Stimulated activated naive CD8-positive, alpha-beta T cell treated with anti-CD3 and anti-CD28 coated beads, Interleukin-15, Interleukin-2, amounts not matched to agents 100 ng/mL and 50 ng/mL, for 24 hours (primary cell): ENCODE measurements around the gene CNDP2.

Source experiments
- H3K27ac Mint-ChIP-seq: one replicate; pipeline ENCODE4 v1.8.0; 2021; ENCODE audit warnings: mild to moderate bottlenecking, mixed read lengths
- H3K27me3 Mint-ChIP-seq: one replicate; pipeline ENCODE4 v1.8.0; 2021; ENCODE audit warnings: mixed read lengths
- H3K36me3 Mint-ChIP-seq: one replicate; pipeline ENCODE4 v1.8.0; 2021; ENCODE audit warnings: low read depth, mixed read lengths
- H3K4me1 Mint-ChIP-seq: one replicate; pipeline ENCODE4 v1.8.0; 2021; ENCODE audit warnings: low read depth, mixed read lengths
- H3K4me3 Mint-ChIP-seq: one replicate; pipeline ENCODE4 v1.8.0; 2021; ENCODE audit warnings: mild to moderate bottlenecking, mixed read lengths
- H3K9me3 Mint-ChIP-seq: one replicate; pipeline ENCODE4 v1.8.0; 2021; ENCODE audit warnings: mixed read lengths

The CNDP2 gene

GRCh38 chr18:74495581-74496507 is at the start of gene CNDP2:
TSS of gene CNDP2 (plus strand) at chr18:74496363. CDS start at chr18:74499974, 3,611 bp downstream.
- H3K27ac Mint-ChIP-seq = peak within 1 kb of the TSS; percentile 99
- H3K27me3 Mint-ChIP-seq = no peaks in the 10 kb centered on the region
- no peaks in the 10 kb centered on the region for H3K9me3 Mint-ChIP-seq
- peak within 1 kb of the TSS; percentile 99 for H3K4me3 Mint-ChIP-seq
- H3K4me1 Mint-ChIP-seq = peaks cover 53% of the 10 kb centered on the region
- peaks cover 17% of the 10 kb centered on the region for H3K36me3 Mint-ChIP-seq

GRCh38 chr18:74446631-74447403 is 49.3 kb upstream of the CNDP2 start:
- Mint-ChIP-seq H3K27me3 (no peaks in the 10 kb centered on the region), H3K9me3 (no peaks in the 10 kb centered on the region), H3K4me1 (no peaks in the 10 kb centered on the region), H3K27ac (no peak overlapping the region), H3K4me3 (no peak overlapping the region), H3K36me3 (no peaks in the 10 kb centered on the region)

GRCh38 chr18:74447404-74448152 is 48.6 kb upstream of the CNDP2 start:
- Mint-ChIP-seq H3K4me1 (no peaks in the 10 kb centered on the region), H3K27ac (no peak overlapping the region), H3K27me3 (no peaks in the 10 kb centered on the region), H3K4me3 (no peak overlapping the region), H3K36me3 (no peaks in the 10 kb centered on the region), H3K9me3 (no peaks in the 10 kb centered on the region)

- no peaks in the 10 kb centered on the region for H3K4me1 Mint-ChIP-seq
- H3K27ac Mint-ChIP-seq = no peak overlapping the region
- no peak overlapping the region for H3K4me3 Mint-ChIP-seq
- H3K27me3 Mint-ChIP-seq = peaks cover 20% of the 10 kb centered on the region
- no peaks in the 10 kb centered on the region for H3K36me3 Mint-ChIP-seq
- H3K9me3 Mint-ChIP-seq = no peaks in the 10 kb centered on the region
Measured at GRCh38 chr18:74450626-74451025, 45.5 kb upstream of the CNDP2 start.

- Mint-ChIP-seq H3K9me3 (no peaks in the 10 kb centered on the region), H3K4me3 (no peak overlapping the region), H3K27ac (no peak overlapping the region), H3K36me3 (no peaks in the 10 kb centered on the region), H3K27me3 (peaks cover 26% of the 10 kb centered on the region), H3K4me1 (peaks cover 3% of the 10 kb centered on the region)
Measured at GRCh38 chr18:74451148-74451547, 45.0 kb upstream of the CNDP2 start.

- no peak overlapping the region for H3K4me3 Mint-ChIP-seq
Measured at GRCh38 chr18:74453016-74453566, 43.1 kb upstream of the CNDP2 start.

GRCh38 chr18:74453642-74454198 is 42.4 kb upstream of the CNDP2 start:
- H3K4me3 Mint-ChIP-seq = no peak overlapping the region
- H3K27me3 Mint-ChIP-seq = peaks cover 40% of the 10 kb centered on the region
- no peaks in the 10 kb centered on the region for H3K9me3 Mint-ChIP-seq
- no peak overlapping the region for H3K27ac Mint-ChIP-seq
- H3K4me1 Mint-ChIP-seq = peaks cover 10% of the 10 kb centered on the region
- H3K36me3 Mint-ChIP-seq = no peaks in the 10 kb centered on the region

More at GRCh38 chr18:74453016-74453566, 43.1 kb upstream of the CNDP2 start:
- H3K36me3 Mint-ChIP-seq = no peaks in the 10 kb centered on the region
- H3K4me1 Mint-ChIP-seq = peaks cover 6% of the 10 kb centered on the region
- H3K9me3 Mint-ChIP-seq = no peaks in the 10 kb centered on the region
- peaks cover 36% of the 10 kb centered on the region for H3K27me3 Mint-ChIP-seq
- H3K27ac Mint-ChIP-seq = no peak overlapping the region

- peaks cover 10% of the 10 kb centered on the region for H3K4me1 Mint-ChIP-seq
- peaks cover 40% of the 10 kb centered on the region for H3K27me3 Mint-ChIP-seq
- no peak overlapping the region for H3K4me3 Mint-ChIP-seq
- H3K27ac Mint-ChIP-seq = no peak overlapping the region
- no peaks in the 10 kb centered on the region for H3K36me3 Mint-ChIP-seq
- no peaks in the 10 kb centered on the region for H3K9me3 Mint-ChIP-seq
Measured at GRCh38 chr18:74454279-74454751, 41.8 kb upstream of the CNDP2 start.

GRCh38 chr18:74455386-74455785 is 40.8 kb upstream of the CNDP2 start:
- Mint-ChIP-seq H3K9me3 (no peaks in the 10 kb centered on the region), H3K36me3 (no peaks in the 10 kb centered on the region), H3K27me3 (peaks cover 40% of the 10 kb centered on the region), H3K4me3 (no peak overlapping the region), H3K27ac (no peak overlapping the region), H3K4me1 (peaks cover 10% of the 10 kb centered on the region)

- Mint-ChIP-seq H3K36me3 (no peaks in the 10 kb centered on the region), H3K27me3 (peaks cover 40% of the 10 kb centered on the region), H3K4me1 (peaks cover 10% of the 10 kb centered on the region)
Measured at GRCh38 chr18:74456017-74456348, 40.2 kb upstream of the CNDP2 start.

GRCh38 chr18:74456349-74457042 is 39.7 kb upstream of the CNDP2 start:
- Mint-ChIP-seq H3K4me1 (peaks cover 10% of the 10 kb centered on the region), H3K27me3 (peaks cover 40% of the 10 kb centered on the region), H3K4me3 (peak overlapping the region; percentile 23), H3K9me3 (no peaks in the 10 kb centered on the region), H3K27ac (no peak overlapping the region), H3K36me3 (no peaks in the 10 kb centered on the region)

More at GRCh38 chr18:74456017-74456348, 40.2 kb upstream of the CNDP2 start:
- H3K27ac Mint-ChIP-seq = no peak overlapping the region
- no peaks in the 10 kb centered on the region for H3K9me3 Mint-ChIP-seq
- H3K4me3 Mint-ChIP-seq = peak overlapping the region; percentile 23

- Mint-ChIP-seq H3K27ac (no peak within 1 kb of the TSS), H3K27me3 (peaks cover 40% of the 10 kb centered on the region), H3K9me3 (no peaks in the 10 kb centered on the region), H3K4me1 (peaks cover 10% of the 10 kb centered on the region), H3K4me3 (peak within 1 kb of the TSS; percentile 78), H3K36me3 (no peaks in the 10 kb centered on the region)
Measured at GRCh38 chr18:74457043-74457724, 39.0 kb upstream of the CNDP2 start, which contains the start of gene DIPK1C. TSS of gene DIPK1C (minus strand) at chr18:74457308. CDS start at chr18:74457259, 49 bp downstream.

- peaks cover 10% of the 10 kb centered on the region for H3K4me1 Mint-ChIP-seq
- H3K9me3 Mint-ChIP-seq = no peaks in the 10 kb centered on the region
- peaks cover 40% of the 10 kb centered on the region for H3K27me3 Mint-ChIP-seq
- H3K4me3 Mint-ChIP-seq = peak overlapping the region; percentile 78
- H3K27ac Mint-ChIP-seq = no peak overlapping the region
- no peaks in the 10 kb centered on the region for H3K36me3 Mint-ChIP-seq
Measured at GRCh38 chr18:74457725-74458421, 38.3 kb upstream of the CNDP2 start.
